DOHH2 (cell line): ENCODE results near the gene FNIP1.

Experiments used
- H3F3A ChIP-seq: fragments of 200-600 bp; sonication (generic), shearing (Covaris generic); 2 replicates; pipeline ENCODE4 v1.6.0; 2016; ENCODE audit warnings: antibody characterized with exemption, mild to moderate bottlenecking; ENCODE audit not compliant: control insufficient read depth, insufficient read depth
- H3K27ac ChIP-seq: fragments of 200-600 bp; sonication (generic); 2 replicates; pipeline ENCODE4 v1.5.1; 2014; ENCODE audit warnings: low read depth, mild to moderate bottlenecking, low read length, moderate library complexity
- H3K27me3 ChIP-seq: fragments of 200-600 bp; sonication (generic); 2 replicates; pipeline ENCODE4 v1.6.1; 2014; ENCODE audit warnings: mild to moderate bottlenecking, low read length, mixed read lengths; ENCODE audit not compliant: control insufficient read depth
- H3K36me3 ChIP-seq: fragments of 200-600 bp; sonication (generic); 2 replicates; pipeline ENCODE4 v1.6.1; 2014; ENCODE audit warnings: mild to moderate bottlenecking, low read length, moderate library complexity, mixed read lengths; ENCODE audit not compliant: control insufficient read depth
- H3K4me1 ChIP-seq: fragments of 200-600 bp; sonication (generic); 2 replicates; pipeline ENCODE4 v1.6.1; 2014; ENCODE audit warnings: mild to moderate bottlenecking, low read length, mixed read lengths; ENCODE audit not compliant: control insufficient read depth
- H3K4me2 ChIP-seq: fragments of 200-600 bp; sonication (generic); 2 replicates; pipeline ENCODE4 v1.6.0; 2014; ENCODE audit warnings: mild to moderate bottlenecking, low read length, moderate library complexity
- H3K4me3 ChIP-seq: fragments of 200-600 bp; sonication (generic); 2 replicates; pipeline ENCODE4 v1.5.1; 2014; ENCODE audit warnings: mild to moderate bottlenecking, low read length, mixed read lengths
- H3K79me2 ChIP-seq: fragments of 200-600 bp; sonication (generic); 2 replicates; pipeline ENCODE4 v1.6.1; 2014; ENCODE audit warnings: mild to moderate bottlenecking, low read length, mixed read lengths; ENCODE audit not compliant: control insufficient read depth
- H3K9me2 ChIP-seq: fragments of 200-600 bp; sonication (generic); replicated peaks from 2 replicates; pipeline ENCODE4 v1.6.1; 2014; ENCODE audit warnings: mild to moderate bottlenecking, low read length, mixed read lengths; ENCODE audit not compliant: control insufficient read depth
- H3K9me3 ChIP-seq: fragments of 200-600 bp; sonication (generic); 2 replicates; pipeline ENCODE4 v1.6.1; 2014; ENCODE audit warnings: antibody characterized with exemption, low read length, mixed read lengths; ENCODE audit not compliant: control insufficient read depth, insufficient read depth
- H4K20me1 ChIP-seq: fragments of 200-600 bp; sonication (generic); 2 replicates; pipeline ENCODE4 v1.6.0; 2014; ENCODE audit warnings: low read depth, mild to moderate bottlenecking, antibody characterized with exemption, low read length, moderate library complexity; ENCODE audit not compliant: control insufficient read depth, insufficient read depth
- EZH2phosphoT487 ChIP-seq: fragments of 200-600 bp; sonication (generic); IDR thresholded peaks from 2 replicates; pipeline ENCODE4 v1.6.1; 2017; ENCODE audit warnings: borderline replicate concordance, mild to moderate bottlenecking, antibody characterized with exemption, low read length, moderate library complexity, mixed read lengths
- TF ChIP-seq, protein P1 (sequence below): fragments of 200-600 bp; sonication (generic); IDR thresholded peaks from one replicate; pipeline ENCODE4 v1.5.1; 2014; ENCODE audit warnings: antibody characterized with exemption, mild to moderate bottlenecking, low read depth, low read length; ENCODE audit not compliant: poor library complexity, severe bottlenecking

FNIP1 gene

DNA sequence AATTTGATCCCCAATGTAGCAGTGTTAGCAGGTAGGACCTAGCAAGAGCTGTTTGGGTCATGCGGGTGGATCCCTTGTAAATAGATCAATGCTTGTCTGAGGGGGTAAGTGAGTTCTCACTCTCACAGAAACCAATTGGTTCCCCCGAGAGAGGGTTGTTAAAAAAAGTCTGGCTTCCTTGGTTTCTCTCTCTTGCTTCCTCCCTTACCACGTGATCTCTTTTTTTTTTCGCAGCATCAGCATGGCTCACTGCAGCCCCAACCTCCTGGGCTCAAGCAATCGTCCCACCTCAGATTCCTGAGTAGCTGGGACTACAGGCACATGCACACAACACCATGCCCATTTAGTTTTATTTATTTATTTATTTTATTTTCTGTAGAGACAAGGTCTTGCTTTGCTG lies 188.2 kb downstream of the FNIP1 start:
- Histone ChIP-seq H3K27me3 (no peaks in the 10 kb centered on the region), H3K36me3 (peaks cover 25% of the 10 kb centered on the region), H3K4me2 (no peak overlapping the region), H3K9me3 (no peaks in the 10 kb centered on the region), H3K27ac (no peak overlapping the region), H3K4me1 (peaks cover 9% of the 10 kb centered on the region), H3K9me2 (no peaks in the 10 kb centered on the region), H3K4me3 (no peak overlapping the region), H3F3A (no peaks in the 10 kb centered on the region), H4K20me1 (peaks cover 24% of the 10 kb centered on the region; the same call in 1 of the 2 replicates), H3K79me2 (peaks cover 98% of the 10 kb centered on the region)
- TF ChIP-seq, protein P1, sequence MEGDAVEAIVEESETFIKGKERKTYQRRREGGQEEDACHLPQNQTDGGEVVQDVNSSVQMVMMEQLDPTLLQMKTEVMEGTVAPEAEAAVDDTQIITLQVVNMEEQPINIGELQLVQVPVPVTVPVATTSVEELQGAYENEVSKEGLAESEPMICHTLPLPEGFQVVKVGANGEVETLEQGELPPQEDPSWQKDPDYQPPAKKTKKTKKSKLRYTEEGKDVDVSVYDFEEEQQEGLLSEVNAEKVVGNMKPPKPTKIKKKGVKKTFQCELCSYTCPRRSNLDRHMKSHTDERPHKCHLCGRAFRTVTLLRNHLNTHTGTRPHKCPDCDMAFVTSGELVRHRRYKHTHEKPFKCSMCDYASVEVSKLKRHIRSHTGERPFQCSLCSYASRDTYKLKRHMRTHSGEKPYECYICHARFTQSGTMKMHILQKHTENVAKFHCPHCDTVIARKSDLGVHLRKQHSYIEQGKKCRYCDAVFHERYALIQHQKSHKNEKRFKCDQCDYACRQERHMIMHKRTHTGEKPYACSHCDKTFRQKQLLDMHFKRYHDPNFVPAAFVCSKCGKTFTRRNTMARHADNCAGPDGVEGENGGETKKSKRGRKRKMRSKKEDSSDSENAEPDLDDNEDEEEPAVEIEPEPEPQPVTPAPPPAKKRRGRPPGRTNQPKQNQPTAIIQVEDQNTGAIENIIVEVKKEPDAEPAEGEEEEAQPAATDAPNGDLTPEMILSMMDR, result no peak
- no peak for TF ChIP-seq EZH2phosphoT487

- peaks cover 20% of the 10 kb centered on the region; the same call in 1 of the 2 replicates for H4K20me1 ChIP-seq
- H3K9me3 ChIP-seq, result no peaks in the 10 kb centered on the region
- no peak overlapping the region for H3K27ac ChIP-seq
- TF ChIP-seq EZH2phosphoT487, result no peak
- TF ChIP-seq, protein P1, result no peak
- H3K79me2 ChIP-seq, result peaks cover 97% of the 10 kb centered on the region
- no peaks in the 10 kb centered on the region for H3K27me3 ChIP-seq
- H3K4me2 ChIP-seq, result no peak overlapping the region
- H3K36me3 ChIP-seq, result peaks cover 29% of the 10 kb centered on the region
- peaks cover 6% of the 10 kb centered on the region; the same call in 1 of the 2 replicates for H3K4me1 ChIP-seq
- no peaks in the 10 kb centered on the region for H3K9me2 ChIP-seq
- no peaks in the 10 kb centered on the region for H3F3A ChIP-seq
- H3K4me3 ChIP-seq, result no peak overlapping the region
Observed at GRCh38 chr5:131607903-131608540, 188.8 kb downstream of the FNIP1 start.

DNA sequence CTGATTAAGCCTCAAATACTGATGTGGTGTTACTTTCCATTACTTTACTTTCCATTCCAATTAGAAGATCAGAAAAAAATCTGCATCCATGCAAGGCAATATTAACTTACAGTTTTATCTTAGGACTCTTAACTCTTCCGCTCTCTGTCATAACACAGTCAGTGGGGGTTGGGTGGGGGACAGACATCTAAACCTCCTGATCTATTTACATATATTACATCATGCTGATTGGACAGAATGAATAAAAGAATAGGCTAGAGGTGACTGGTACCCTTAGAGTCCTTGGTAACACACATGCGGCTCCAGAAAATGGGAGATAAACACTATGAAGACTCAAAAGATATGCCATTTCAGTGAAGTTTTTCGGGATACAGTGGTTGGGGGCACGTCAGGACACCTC lies 189.4 kb downstream of the FNIP1 start:
- H3K79me2 ChIP-seq, result peaks cover 96% of the 10 kb centered on the region
- peaks cover 34% of the 10 kb centered on the region for H3K36me3 ChIP-seq
- no peak overlapping the region for H3K4me2 ChIP-seq
- H4K20me1 ChIP-seq, result peaks cover 17% of the 10 kb centered on the region; the same call in 1 of the 2 replicates
- H3K27ac ChIP-seq, result no peak overlapping the region
- H3K9me3 ChIP-seq, result no peaks in the 10 kb centered on the region
- H3F3A ChIP-seq, result no peaks in the 10 kb centered on the region
- no peak for TF ChIP-seq EZH2phosphoT487
- TF ChIP-seq, protein P1, result no peak
- H3K4me3 ChIP-seq, result no peak overlapping the region
- no peaks in the 10 kb centered on the region for H3K27me3 ChIP-seq
- H3K4me1 ChIP-seq, result peaks cover 6% of the 10 kb centered on the region; the same call in 1 of the 2 replicates
- no peaks in the 10 kb centered on the region for H3K9me2 ChIP-seq
